PFSK-1 (cell line): Measurements from ENCODE around the gene SVOPL.

Source experiments
- FOXP2 ChIP-seq: optimal IDR thresholded peaks from 2 replicates; pipeline ENCODE3; 2011; ENCODE audit warnings: borderline replicate concordance, control low read depth, inconsistent platforms; ENCODE audit not compliant: insufficient read depth; ENCODE audit errors: extremely low read length, extremely low read depth
- POLR2AphosphoS5 ChIP-seq: IDR thresholded peaks from 2 replicates; pipeline ENCODE4 v1.6.1; 2012; ENCODE audit warnings: low read depth, mild to moderate bottlenecking, control low read depth, low read length, moderate library complexity
- REST ChIP-seq, 2 experiments: IDR thresholded peaks; 2 replicates each; pipeline versions ENCODE4 v1.6.1 to v1.8.0; 2011 to 2012; ENCODE audit warnings: low read depth in 2 of 2, low read length in 2 of 2, control low read depth in 1 of 2, inconsistent platforms in 1 of 2, mild to moderate bottlenecking in 1 of 2, moderate library complexity in 1 of 2; ENCODE audit not compliant: insufficient read depth in 1 of 2
- SIN3A ChIP-seq: IDR thresholded peaks from 2 replicates; pipeline ENCODE4 v1.6.1; 2012; ENCODE audit warnings: mild to moderate bottlenecking, low read length, moderate library complexity, borderline replicate concordance; ENCODE audit not compliant: insufficient read depth
- TAF1 ChIP-seq: IDR thresholded peaks from 2 replicates; pipeline ENCODE4 v1.6.1; 2012; ENCODE audit warnings: low read length, control low read depth, borderline replicate concordance; ENCODE audit not compliant: insufficient read depth

Gene SVOPL

GRCh38 chr7:138581065-138581464, 120.1 kb downstream of the SVOPL start:
- no peak for TF ChIP-seq REST (IDR thresholded peaks at IDR 0.05; ENCODE audit: insufficient read depth in 1 of 2, low read depth in 2 of 2, low read length in 2 of 2)
- no peak for TF ChIP-seq TAF1
- TF ChIP-seq POLR2AphosphoS5: no peak
- no peak for TF ChIP-seq FOXP2
- TF ChIP-seq SIN3A: no peak

- TF ChIP-seq SIN3A (no peak), FOXP2 (no peak), POLR2AphosphoS5 (no peak), REST (IDR thresholded peaks at IDR 0.05; ENCODE audit: insufficient read depth in 1 of 2, low read depth in 2 of 2, low read length in 2 of 2) (no peak), TAF1 (no peak)
Observed at GRCh38 chr7:138579671-138580070, 121.5 kb downstream of the SVOPL start.

GRCh38 chr7:138579136-138579535, 122.0 kb downstream of the SVOPL start:
- TF ChIP-seq TAF1 (no peak), REST (IDR thresholded peaks at IDR 0.05; ENCODE audit: insufficient read depth in 1 of 2, low read depth in 2 of 2, low read length in 2 of 2) (no peak), POLR2AphosphoS5 (no peak), FOXP2 (no peak), SIN3A (no peak)

GRCh38 chr7:138575897-138576428, 125.2 kb downstream of the SVOPL start:
- TF ChIP-seq POLR2AphosphoS5 (no peak), TAF1 (no peak), SIN3A (no peak), FOXP2 (no peak), REST (IDR thresholded peaks at IDR 0.05; ENCODE audit: insufficient read depth in 1 of 2, low read depth in 2 of 2, low read length in 2 of 2) (no peak)

GRCh38 chr7:138573741-138574140, 127.4 kb downstream of the SVOPL start:
- no peak for TF ChIP-seq SIN3A
- no peak for TF ChIP-seq REST (IDR thresholded peaks at IDR 0.05; ENCODE audit: insufficient read depth in 1 of 2, low read depth in 2 of 2, low read length in 2 of 2)
- no peak for TF ChIP-seq TAF1
- no peak for TF ChIP-seq POLR2AphosphoS5
- no peak for TF ChIP-seq FOXP2
